IMR-90 (cell line): ENCODE measurements around the gene SLC25A38. TPM values are rescaled to one million over a fixed set of nuclear protein-coding genes. Genes with fewer than 3 reads are reported as not detected.

Source experiments
- ATAC-seq: fragments of 200-7000 bp; cut with Tn5 transposase; 2 replicates; pipeline ENCODE4 v1.9.1; 2020; ENCODE audit warnings: low read depth, mild to moderate bottlenecking, moderate library complexity
- BruUV-seq: library from RNA; stranded (reverse); fragments of 400-500 nt; replicated peaks from 2 replicates; lab custom pipeline; 2021; lab: Mats Ljungman, UMichigan
- CTCF ChIA-PET: fragments of 300-600 bp; formaldehyde crosslinking; extraction: SDS; loops from one replicate; lab custom pipeline; 2021; ENCODE audit warnings: antibody characterized with exemption; lab: Yijun Ruan, JAX
- POLR2A ChIA-PET: fragments of 300-600 bp; sonication (Branson Sonifier 250); formaldehyde crosslinking; loops from one replicate; lab custom pipeline; 2022; ENCODE audit warnings: antibody characterized with exemption; ENCODE audit not compliant: unreplicated experiment; lab: Charles Lee
- DNase-seq: peaks from one replicate; pipeline ENCODE4 v3.0.0; 2013
- H2AFZ ChIP-seq: replicated peaks from 2 replicates; pipeline ENCODE3; 2013; ENCODE audit warnings: low read length, mild to moderate bottlenecking; ENCODE audit not compliant: poor library complexity
- H2AK5ac ChIP-seq: 2 replicates; pipeline ENCODE4 v1.6.1; 2013; ENCODE audit warnings: low read depth, low read length, inconsistent platforms
- H2AK9ac ChIP-seq: replicated peaks from 2 replicates; pipeline ENCODE3; 2013; ENCODE audit warnings: mild to moderate bottlenecking, low read depth, low read length, moderate library complexity; ENCODE audit not compliant: poor library complexity
- H2BK120ac ChIP-seq: 2 replicates; pipeline ENCODE4 v1.6.1; 2013; ENCODE audit warnings: low read depth, low read length, inconsistent platforms
- H2BK15ac ChIP-seq: 3 replicates; pipeline ENCODE4 v1.6.1; 2013; ENCODE audit warnings: low read depth, low read length, inconsistent platforms
- H2BK20ac ChIP-seq: 2 replicates; pipeline ENCODE4 v1.6.1; 2013; ENCODE audit warnings: low read depth, mild to moderate bottlenecking, inconsistent platforms, low read length, moderate library complexity
- H2BK5ac ChIP-seq: 2 replicates; pipeline ENCODE4 v1.6.1; 2013; ENCODE audit warnings: mild to moderate bottlenecking, low read depth, low read length, inconsistent platforms; ENCODE audit not compliant: poor library complexity, severe bottlenecking
- H3K14ac ChIP-seq: replicated peaks from 2 replicates; pipeline ENCODE4 v1.6.1; 2013; ENCODE audit warnings: low read depth, low read length, inconsistent platforms
- H3K18ac ChIP-seq: 2 replicates; pipeline ENCODE4 v1.6.1; 2013; ENCODE audit warnings: low read depth, low read length, control low read depth
- H3K23ac ChIP-seq: 2 replicates; pipeline ENCODE4 v1.6.1; 2013; ENCODE audit warnings: low read depth, low read length, inconsistent platforms
- H3K27ac ChIP-seq: 2 replicates; pipeline ENCODE4 v1.5.1; 2013; ENCODE audit warnings: mild to moderate bottlenecking, control low read depth, low read length; ENCODE audit not compliant: insufficient read depth
- H3K27me3 ChIP-seq: 2 replicates; pipeline ENCODE4 v1.6.1; 2013; ENCODE audit warnings: low read length; ENCODE audit not compliant: control insufficient read depth, insufficient read depth
- H3K36me3 ChIP-seq: 2 replicates; pipeline ENCODE4 v1.6.1; 2013; ENCODE audit warnings: low read length, mixed read lengths; ENCODE audit not compliant: control insufficient read depth, insufficient read depth
- H3K4ac ChIP-seq: 2 replicates; pipeline ENCODE4 v1.6.1; 2013; ENCODE audit warnings: low read depth, low read length, inconsistent platforms
- H3K4me1 ChIP-seq: 2 replicates; pipeline ENCODE4 v1.6.1; 2013; ENCODE audit warnings: low read length, mixed read lengths; ENCODE audit not compliant: control insufficient read depth, insufficient read depth
- H3K4me2 ChIP-seq: 2 replicates; pipeline ENCODE4 v1.6.1; 2013; ENCODE audit warnings: low read depth, mild to moderate bottlenecking, control low read depth, low read length, moderate library complexity
- H3K4me3 ChIP-seq: 2 replicates; pipeline ENCODE4 v1.5.1; 2013; ENCODE audit warnings: low read depth, mild to moderate bottlenecking, control low read depth, low read length, moderate library complexity; ENCODE audit not compliant: insufficient read depth
- H3K56ac ChIP-seq: 2 replicates; pipeline ENCODE4 v1.6.1; 2013; ENCODE audit warnings: low read length, inconsistent platforms; ENCODE audit not compliant: insufficient read depth; ENCODE audit errors: extremely low read depth
- H3K79me1 ChIP-seq, 2 experiments: 2 replicates each; pipeline ENCODE4 v1.6.1; 2013; ENCODE audit warnings: low read length in 2 of 2, inconsistent platforms in 1 of 2, low read depth in 1 of 2
- H3K9ac ChIP-seq: 2 replicates; pipeline ENCODE4 v1.6.1; 2013; ENCODE audit warnings: low read depth, low read length, control low read depth
- H3K9me1 ChIP-seq: 2 replicates; pipeline ENCODE4 v1.6.1; 2013; ENCODE audit warnings: low read length, inconsistent platforms; ENCODE audit not compliant: insufficient read depth
- H3K9me3 ChIP-seq: 2 replicates; pipeline ENCODE4 v1.6.1; 2013; ENCODE audit warnings: low read length; ENCODE audit not compliant: control insufficient read depth, insufficient read depth
- H4K20me1 ChIP-seq: 2 replicates; pipeline ENCODE4 v1.6.1; 2013; ENCODE audit warnings: low read length, inconsistent platforms; ENCODE audit not compliant: insufficient read depth
- H4K5ac ChIP-seq: 2 replicates; pipeline ENCODE4 v1.6.1; 2013; ENCODE audit warnings: mild to moderate bottlenecking, low read depth, low read length, control low read depth
- H4K8ac ChIP-seq, 2 experiments: 2 replicates each; pipeline ENCODE4 v1.6.1; 2013; ENCODE audit warnings: low read depth in 2 of 2, low read length in 2 of 2, control low read depth in 1 of 2, inconsistent platforms in 1 of 2
- H4K91ac ChIP-seq: 2 replicates; pipeline ENCODE4 v1.6.1; 2013; ENCODE audit warnings: low read depth, low read length, inconsistent platforms; ENCODE audit not compliant: insufficient read depth
- BHLHE40 ChIP-seq: fragments of 150-350 bp; IDR thresholded peaks from 2 replicates; pipeline ENCODE4 v1.6.1; 2016; ENCODE audit warnings: mild to moderate bottlenecking, low read depth, low read length
- CEBPB ChIP-seq: IDR thresholded peaks from 2 replicates; pipeline ENCODE4 v1.6.1; 2012; ENCODE audit warnings: low read depth, low read length, improper control_type of control experiment
- CHD1 ChIP-seq: IDR thresholded peaks from 2 replicates; pipeline ENCODE4 v1.6.1; 2012; ENCODE audit warnings: low read depth, low read length, improper control_type of control experiment
- CTCF ChIP-seq: conservative IDR thresholded peaks from 2 replicates; pipeline ENCODE4 v1.5.1; 2012; ENCODE audit warnings: mild to moderate bottlenecking, low read depth, low read length, improper control_type of control experiment
- ELK1 ChIP-seq: fragments of 150-350 bp; IDR thresholded peaks from 2 replicates; pipeline ENCODE4 v1.6.1; 2016; ENCODE audit warnings: low read depth, mild to moderate bottlenecking, low read length, moderate library complexity, borderline replicate concordance
- FOS ChIP-seq: fragments of 150-350 bp; IDR thresholded peaks from 2 replicates; pipeline ENCODE4 v1.6.1; 2016; ENCODE audit warnings: low read depth, low read length
- MAFK ChIP-seq: IDR thresholded peaks from 2 replicates; pipeline ENCODE4 v1.6.1; 2012; ENCODE audit warnings: low read depth, low read length, improper control_type of control experiment
- MAZ ChIP-seq: IDR thresholded peaks from 2 replicates; pipeline ENCODE4 v1.6.1; 2012; ENCODE audit warnings: low read depth, mild to moderate bottlenecking, low read length, improper control_type of control experiment, moderate library complexity, borderline replicate concordance
- MXI1 ChIP-seq: IDR thresholded peaks from 2 replicates; pipeline ENCODE4 v1.6.1; 2012; ENCODE audit warnings: low read depth, mild to moderate bottlenecking, low read length, moderate library complexity, borderline replicate concordance
- NFE2L2 ChIP-seq: fragments of 150-350 bp; IDR thresholded peaks from 2 replicates; pipeline ENCODE4 v1.6.1; 2016; ENCODE audit warnings: low read depth, mild to moderate bottlenecking, low read length
- POLR2A ChIP-seq: IDR thresholded peaks from 2 replicates; pipeline ENCODE4 v1.6.1; 2012; ENCODE audit warnings: mild to moderate bottlenecking, low read depth, low read length
- RAD21 ChIP-seq: IDR thresholded peaks from 2 replicates; pipeline ENCODE4 v1.6.1; 2012; ENCODE audit warnings: low read length, improper control_type of control experiment
- RCOR1 ChIP-seq: IDR thresholded peaks from 2 replicates; pipeline ENCODE4 v1.6.1; 2012; ENCODE audit warnings: mild to moderate bottlenecking, low read length, improper control_type of control experiment; ENCODE audit not compliant: insufficient replicate concordance
- RFX5 ChIP-seq: IDR thresholded peaks from 2 replicates; pipeline ENCODE4 v1.8.0; 2012; ENCODE audit warnings: low read depth, mild to moderate bottlenecking, low read length, moderate library complexity
- SMC3 ChIP-seq: fragments of 150-350 bp; IDR thresholded peaks from 2 replicates; pipeline ENCODE4 v1.6.1; 2016; ENCODE audit warnings: low read depth, mild to moderate bottlenecking, antibody characterized with exemption, low read length, moderate library complexity
- USF2 ChIP-seq: fragments of 150-350 bp; IDR thresholded peaks from 2 replicates; pipeline ENCODE4 v1.6.1; 2017; ENCODE audit warnings: mild to moderate bottlenecking, antibody characterized with exemption, low read length, low read depth
- dilution Hi-C: fragments of 300-500 bp; cut with HindIII; formaldehyde crosslinking; loops from one replicate; pipeline ENCODE4 v1.14.3; 2018; ENCODE audit warnings: low sequenced_read_pairs; ENCODE audit not compliant: unreplicated experiment
- in situ Hi-C: fragments of 300-500 bp; cut with MboI; formaldehyde crosslinking; loops from 3 replicates; pipeline ENCODE4 v1.14.3; 2019; ENCODE audit warnings: low sequenced_read_pairs, inconsistent platforms, mixed read lengths
- intact Hi-C: fragments of 100-400 bp; cut with micrococcal nuclease; formaldehyde crosslinking; loops from 2 replicates; pipeline ENCODE4 v1.10.0; 2022
- polyA plus RNA-seq, 3 experiments: library from polyadenylated mRNA; depleted of rRNA; stranded (reverse); fragments of >200 nt; gene quantifications; 2 replicates each; pipeline ENCODE4 v1.2.3, GENCODE V29; 2012; ENCODE audit warnings: low replicate concordance in 1 of 3
- total RNA-seq: library from RNA; depleted of rRNA; stranded (reverse); fragments of >200 nt; gene quantifications from 2 replicates; pipeline ENCODE4 v1.2.3, GENCODE V29; 2012

SLC25A38 gene
- total and polyA plus RNA-seq, 2 of the 4 experiments (the other 2 are of a cell fraction): 17.4 to 22.6 TPM

GRCh38 chr3:39372833-39373232 is 10.3 kb upstream of the SLC25A38 start:
- dilution Hi-C loops: no loop called here
- H2AK5ac ChIP-seq: no peak overlapping the region
- peaks cover 3% of the 10 kb centered on the region; the same call in 1 of the 2 replicates for H3K27me3 ChIP-seq
- H3K9ac ChIP-seq: no peak overlapping the region
- no peak overlapping the region for H3K18ac ChIP-seq
- no peak overlapping the region for H2BK20ac ChIP-seq
- H3K14ac ChIP-seq: no peak overlapping the region
- no peaks in the 10 kb centered on the region for H3K9me1 ChIP-seq
- no peak overlapping the region for H2AK9ac ChIP-seq
- BruUV-seq: no TSS peak
- TF ChIP-seq CHD1 (no peak), MXI1 (no peak), FOS (no peak), RFX5 (no peak), CTCF (no peak), CEBPB (no peak), ELK1 (no peak), RCOR1 (no peak), MAZ (no peak), MAFK (no peak), NFE2L2 (no peak), BHLHE40 (no peak), POLR2A (no peak), USF2 (no peak), SMC3 (no peak), RAD21 (no peak)
- POLR2A ChIA-PET: no interaction called here
- DNase-seq (peak; percentile 5), ATAC-seq (no peak)
- H3K9me3 ChIP-seq: no peaks in the 10 kb centered on the region
- H4K91ac ChIP-seq: no peak overlapping the region
- no peaks in the 10 kb centered on the region for H4K20me1 ChIP-seq
- H3K4me3 ChIP-seq: no peak overlapping the region
- no peak overlapping the region for H2BK5ac ChIP-seq
- no peak overlapping the region for H3K27ac ChIP-seq
- no peak overlapping the region for H3K23ac ChIP-seq
- no peak overlapping the region for H4K5ac ChIP-seq
- CTCF ChIA-PET: no interaction called here
- H3K4me1 ChIP-seq: no peaks in the 10 kb centered on the region
- no peak overlapping the region for H3K4ac ChIP-seq
- no peak overlapping the region for H2BK15ac ChIP-seq
- no peak overlapping the region for H3K56ac ChIP-seq
- no peaks in the 10 kb centered on the region for H3K36me3 ChIP-seq
- intact Hi-C loops: no loop called here
- H3K79me1 ChIP-seq: no peaks in the 10 kb centered on the region
- no peak overlapping the region for H2BK120ac ChIP-seq
- H4K8ac ChIP-seq: no peak overlapping the region
- no peak overlapping the region for H3K4me2 ChIP-seq
- H2AFZ ChIP-seq: no peak overlapping the region
- in situ Hi-C loops: no loop called here
